Stimulated activated CD4-positive, alpha-beta T cell treated with anti-CD3 and anti-CD28 coated beads, Interleukin-4, amount 100 ng/mL, for 4 hours (primary cell): ENCODE measurements around the gene NCKAP5.
"Not testable (repeated sequence)": the region's sequence is repeated elsewhere in the genome, so short reads cannot be mapped to it uniquely, and the experiment has no call there.

ENCODE experiments used
- DNase-seq, 2 experiments: peaks; one replicate each; pipeline ENCODE4 v3.0.0-alpha.2; 2020

Gene NCKAP5

GRCh38 chr2:132850688-132851087 lies 717.6 kb downstream of the NCKAP5 start:
- DNase-seq = no peak

- no peak for DNase-seq
These were observed 719.1 kb downstream of the NCKAP5 start for GRCh38 chr2:132849118-132849517.

- DNase-seq = no peak
These were observed 722.9 kb downstream of the NCKAP5 start for GRCh38 chr2:132845339-132845738.

- no peak for DNase-seq
These were observed 723.7 kb downstream of the NCKAP5 start for GRCh38 chr2:132844585-132844984.

- no peak for DNase-seq
These were observed 730.5 kb downstream of the NCKAP5 start for GRCh38 chr2:132837769-132838168.

- DNase-seq = no peak
These were observed 737.9 kb downstream of the NCKAP5 start for GRCh38 chr2:132830321-132830827.

GRCh38 chr2:132825601-132826000 lies 742.7 kb downstream of the NCKAP5 start:
- DNase-seq = no peak

GRCh38 chr2:132824716-132825115 lies 743.5 kb downstream of the NCKAP5 start:
- no peak for DNase-seq

GRCh38 chr2:132816234-132816633 lies 752.0 kb downstream of the NCKAP5 start:
- no peak for DNase-seq

GRCh38 chr2:132815516-132815915 lies 752.7 kb downstream of the NCKAP5 start:
- DNase-seq = no peak

GRCh38 chr2:132814651-132815050 lies 753.6 kb downstream of the NCKAP5 start:
- no peak for DNase-seq

- DNase-seq = no peak
These were observed 754.8 kb downstream of the NCKAP5 start for GRCh38 chr2:132813422-132813821.

- no peak for DNase-seq
These were observed 756.9 kb downstream of the NCKAP5 start for GRCh38 chr2:132811148-132811915.

GRCh38 chr2:132809962-132810361 lies 758.3 kb downstream of the NCKAP5 start:
- not testable (repeated sequence) for DNase-seq

GRCh38 chr2:132804051-132804450 lies 764.2 kb downstream of the NCKAP5 start:
- DNase-seq = no peak

- DNase-seq = no peak
These were observed 769.9 kb downstream of the NCKAP5 start for GRCh38 chr2:132798341-132798740.

GRCh38 chr2:132797556-132797955 lies 770.7 kb downstream of the NCKAP5 start:
- DNase-seq = no peak

- DNase-seq = no peak
These were observed 771.2 kb downstream of the NCKAP5 start for GRCh38 chr2:132797071-132797470.

GRCh38 chr2:132795220-132795619 lies 773.0 kb downstream of the NCKAP5 start:
- no peak for DNase-seq

GRCh38 chr2:132793532-132793931 lies 774.7 kb downstream of the NCKAP5 start:
- no peak for DNase-seq

GRCh38 chr2:132790207-132790785 lies 778.0 kb downstream of the NCKAP5 start:
- DNase-seq = no peak

GRCh38 chr2:132789066-132789465 lies 779.2 kb downstream of the NCKAP5 start:
- DNase-seq = no peak

- DNase-seq = no peak
These were observed 779.9 kb downstream of the NCKAP5 start for GRCh38 chr2:132788310-132788838.

GRCh38 chr2:132783883-132784282 lies 784.4 kb downstream of the NCKAP5 start:
- no peak for DNase-seq
